Parathyroid adenoma (tissue), 2 donors: Measurements from ENCODE around the gene SMCO1.
"Not testable (repeated sequence)": the region's sequence is repeated elsewhere in the genome, so short reads cannot be mapped to it uniquely, and the experiment has no call there.

Source experiments
- H2AFZ ChIP-seq: fragments of 300-600 bp; sonication (generic); one replicate; pipeline ENCODE4 v1.7.0; 2017; ENCODE audit warnings: antibody characterized with exemption, mild to moderate bottlenecking
- H3K27ac ChIP-seq: fragments of 300-600 bp; sonication (generic); one replicate; pipeline ENCODE4 v1.7.0; 2017
- H3K27me3 ChIP-seq: fragments of 300-600 bp; sonication (generic); one replicate; pipeline ENCODE4 v1.7.0; 2017; ENCODE audit warnings: low read length; ENCODE audit not compliant: control insufficient read depth, insufficient read depth
- H3K36me3 ChIP-seq: fragments of 300-600 bp; sonication (generic); one replicate; pipeline ENCODE4 v1.7.0; 2017; ENCODE audit warnings: low read length; ENCODE audit not compliant: control insufficient read depth, insufficient read depth
- H3K4me1 ChIP-seq: fragments of 300-600 bp; sonication (generic); one replicate; pipeline ENCODE4 v1.7.0; 2017; ENCODE audit warnings: control low read depth
- H3K4me2 ChIP-seq: fragments of 300-600 bp; sonication (generic); one replicate; pipeline ENCODE4 v1.7.0; 2017; ENCODE audit warnings: low read length
- H3K4me3 ChIP-seq: fragments of 300-600 bp; sonication (generic); one replicate; pipeline ENCODE4 v1.7.0; 2017; ENCODE audit warnings: low read depth, low read length
- H3K79me2 ChIP-seq: fragments of 300-600 bp; sonication (generic); one replicate; pipeline ENCODE4 v1.7.0; 2017; ENCODE audit warnings: control low read depth
- H3K9ac ChIP-seq: fragments of 300-600 bp; sonication (generic); one replicate; pipeline ENCODE4 v1.7.0; 2017; ENCODE audit warnings: mild to moderate bottlenecking
- H3K9me3 ChIP-seq: fragments of 300-600 bp; sonication (generic); one replicate; pipeline ENCODE4 v1.7.0; 2017; ENCODE audit warnings: low read length; ENCODE audit not compliant: control insufficient read depth
- CTCF ChIP-seq: fragments of 300-600 bp; sonication (generic); IDR thresholded peaks from one replicate; pipeline ENCODE4 v1.7.0; 2017; ENCODE audit warnings: antibody characterized with exemption, mild to moderate bottlenecking
- donor health status: primary hyperparathyroidism.

Gene SMCO1

GRCh38 chr3:196525141-196525540 lies 10.0 kb upstream of the SMCO1 start:
- no peaks in the 10 kb centered on the region for H3K79me2 ChIP-seq
- H2AFZ ChIP-seq, result no peak overlapping the region
- no peak overlapping the region for H3K27ac ChIP-seq
- TF ChIP-seq CTCF, result no peak
- H3K4me1 ChIP-seq, result no peaks in the 10 kb centered on the region
- H3K4me2 ChIP-seq, result no peak overlapping the region
- H3K27me3 ChIP-seq, result no peaks in the 10 kb centered on the region
- no peak overlapping the region for H3K4me3 ChIP-seq
- H3K9ac ChIP-seq, result no peak overlapping the region
- no peaks in the 10 kb centered on the region for H3K9me3 ChIP-seq
- H3K36me3 ChIP-seq, result no peaks in the 10 kb centered on the region

GRCh38 chr3:196524527-196524926 lies 9.4 kb upstream of the SMCO1 start:
- no peak overlapping the region for H3K9ac ChIP-seq
- H3K4me3 ChIP-seq, result no peak overlapping the region
- H3K27ac ChIP-seq, result no peak overlapping the region
- no peaks in the 10 kb centered on the region for H3K27me3 ChIP-seq
- H3K4me1 ChIP-seq, result no peaks in the 10 kb centered on the region
- no peaks in the 10 kb centered on the region for H3K79me2 ChIP-seq
- no peak overlapping the region for H3K4me2 ChIP-seq
- H3K9me3 ChIP-seq, result no peaks in the 10 kb centered on the region
- H3K36me3 ChIP-seq, result no peaks in the 10 kb centered on the region
- no peak overlapping the region for H2AFZ ChIP-seq
- no peak for TF ChIP-seq CTCF

GRCh38 chr3:196523841-196524240 lies 8.7 kb upstream of the SMCO1 start:
- Histone ChIP-seq H3K36me3 (no peaks in the 10 kb centered on the region), H3K4me3 (no peak overlapping the region), H3K79me2 (no peaks in the 10 kb centered on the region), H3K4me2 (no peak overlapping the region), H3K4me1 (no peaks in the 10 kb centered on the region), H3K9ac (no peak overlapping the region), H3K9me3 (no peaks in the 10 kb centered on the region), H3K27me3 (no peaks in the 10 kb centered on the region), H3K27ac (no peak overlapping the region), H2AFZ (no peak overlapping the region)
- TF ChIP-seq CTCF, result no peak

GRCh38 chr3:196521291-196521690 lies 6.1 kb upstream of the SMCO1 start:
- H3K4me2 ChIP-seq, H3K79me2 ChIP-seq, H3K4me1 ChIP-seq, H3K27ac ChIP-seq, H2AFZ ChIP-seq, H3K9me3 ChIP-seq, H3K4me3 ChIP-seq, H3K9ac ChIP-seq, H3K36me3 ChIP-seq, H3K27me3 ChIP-seq: not testable (repeated sequence)

- no peaks in the 10 kb centered on the region for H3K9me3 ChIP-seq
- H3K9ac ChIP-seq, result no peak overlapping the region
- no peaks in the 10 kb centered on the region for H3K27me3 ChIP-seq
- H3K4me2 ChIP-seq, result no peak overlapping the region
- no peak overlapping the region for H3K4me3 ChIP-seq
- TF ChIP-seq CTCF, result no peak
- no peaks in the 10 kb centered on the region for H3K79me2 ChIP-seq
- H3K4me1 ChIP-seq, result no peaks in the 10 kb centered on the region
- no peaks in the 10 kb centered on the region for H3K36me3 ChIP-seq
- no peak overlapping the region for H2AFZ ChIP-seq
- no peak overlapping the region for H3K27ac ChIP-seq
Observed at GRCh38 chr3:196519718-196520082, 4.6 kb upstream of the SMCO1 start.
